Neural cell (in vitro differentiated cells): Measurements from ENCODE around the gene CSK. TPM values are rescaled to one million over a fixed set of nuclear protein-coding genes. Genes with fewer than 3 reads are reported as not detected.

ENCODE experiments used
- H2AFZ ChIP-seq: fragments of 200-600, 300-800 bp; sonication (generic), shearing (Covaris generic); 2 replicates; pipeline ENCODE4 v1.6.0; 2014; ENCODE audit warnings: low read depth, mild to moderate bottlenecking, antibody characterized with exemption, low read length, moderate library complexity
- H3F3A ChIP-seq: fragments of 200-600 bp; shearing (Covaris generic); 2 replicates; pipeline ENCODE4 v1.6.1; 2016; ENCODE audit warnings: mild to moderate bottlenecking, moderate library complexity, mixed read lengths, antibody characterized with exemption, low read length; ENCODE audit not compliant: insufficient read depth, poor library complexity, severe bottlenecking
- H3K27ac ChIP-seq: fragments of 200-600, 300-800 bp; sonication (generic), shearing (Covaris generic); 2 replicates; pipeline ENCODE4 v1.5.1; 2014; ENCODE audit warnings: mild to moderate bottlenecking, low read length, moderate library complexity
- H3K27me3 ChIP-seq: fragments of 300-800, 200-600 bp; sonication (generic), shearing (Covaris generic); 2 replicates; pipeline ENCODE4 v1.6.0; 2014; ENCODE audit warnings: mild to moderate bottlenecking, low read depth, low read length, moderate library complexity; ENCODE audit not compliant: insufficient read depth
- H3K36me3 ChIP-seq: fragments of 300-800, 200-600 bp; sonication (generic), shearing (Covaris generic); 2 replicates; pipeline ENCODE4 v1.5.1; 2014; ENCODE audit warnings: mild to moderate bottlenecking, antibody characterized with exemption, low read length, moderate library complexity; ENCODE audit not compliant: insufficient read depth
- H3K4me2 ChIP-seq: fragments of 300-800, 200-600 bp; sonication (generic), shearing (Covaris generic); 2 replicates; pipeline ENCODE4 v1.6.0; 2014; ENCODE audit warnings: mild to moderate bottlenecking, low read length
- H3K4me3 ChIP-seq: fragments of 300-800, 200-600 bp; sonication (generic), shearing (Covaris generic); 2 replicates; pipeline ENCODE4 v1.5.1; 2014; ENCODE audit warnings: mild to moderate bottlenecking, low read length, moderate library complexity
- H3K79me2 ChIP-seq: fragments of 200-600 bp; shearing (Covaris generic); replicated peaks from 2 replicates; pipeline ENCODE4 v1.6.0; 2014; ENCODE audit warnings: mild to moderate bottlenecking, low read length, moderate library complexity; ENCODE audit not compliant: insufficient read depth
- H3K9ac ChIP-seq: fragments of 300-800, 200-600 bp; sonication (generic), shearing (Covaris generic); 2 replicates; pipeline ENCODE4 v1.6.1; 2016; ENCODE audit warnings: mild to moderate bottlenecking, low read length, mixed read lengths
- H3K9me2 ChIP-seq: fragments of 200-600 bp; shearing (Covaris generic); 2 replicates; pipeline ENCODE4 v1.6.1; 2016; ENCODE audit warnings: mild to moderate bottlenecking, low read length, mixed read lengths; ENCODE audit not compliant: insufficient read depth
- H3K9me3 ChIP-seq: fragments of 200-600, 300-800 bp; sonication (generic), shearing (Covaris generic); 2 replicates; pipeline ENCODE4 v1.6.1; 2016; ENCODE audit warnings: mild to moderate bottlenecking, mixed run types, low read length, moderate library complexity, mixed read lengths
- H4K20me1 ChIP-seq: fragments of 200-600 bp; shearing (Covaris generic); 2 replicates; pipeline ENCODE4 v1.6.1; 2016; ENCODE audit warnings: mild to moderate bottlenecking, mixed run types; ENCODE audit not compliant: insufficient read depth
- CTCF ChIP-seq: fragments of 450-650 bp; IDR thresholded peaks from 2 replicates; pipeline ENCODE4 v1.5.1; 2014; ENCODE audit warnings: antibody characterized with exemption, mild to moderate bottlenecking, moderate library complexity; ENCODE audit not compliant: poor library complexity, severe bottlenecking
- EP300 ChIP-seq: fragments of 450-650 bp; conservative IDR thresholded peaks from 2 replicates; pipeline ENCODE4 v1.6.1; 2014; ENCODE audit warnings: antibody characterized with exemption, mild to moderate bottlenecking, moderate library complexity; ENCODE audit not compliant: poor library complexity, severe bottlenecking
- EZH2 ChIP-seq: fragments of 200-600, 300-800 bp; shearing (Covaris generic), sonication (generic); IDR thresholded peaks from 2 replicates; pipeline ENCODE4 v1.6.1; 2014; ENCODE audit warnings: antibody characterized with exemption, low read length, borderline replicate concordance, mild to moderate bottlenecking; ENCODE audit not compliant: insufficient read depth, poor library complexity, severe bottlenecking
- MXI1 ChIP-seq: fragments of 450-650 bp; conservative IDR thresholded peaks from 2 replicates; pipeline ENCODE4 v1.6.1; 2014; ENCODE audit warnings: antibody characterized with exemption, mild to moderate bottlenecking; ENCODE audit not compliant: poor library complexity, severe bottlenecking
- POLR2AphosphoS5 ChIP-seq: IDR thresholded peaks from 2 replicates; pipeline ENCODE4 v1.6.1; 2012
- RAD21 ChIP-seq: fragments of 450-650 bp; conservative IDR thresholded peaks from 2 replicates; pipeline ENCODE4 v1.6.1; 2014; ENCODE audit warnings: antibody characterized with exemption, mild to moderate bottlenecking, moderate library complexity
- SMC3 ChIP-seq: fragments of 450-650 bp; conservative IDR thresholded peaks from 2 replicates; pipeline ENCODE4 v1.6.1; 2014; ENCODE audit warnings: antibody characterized with exemption, mild to moderate bottlenecking, moderate library complexity; ENCODE audit not compliant: poor library complexity
- TAF1 ChIP-seq: IDR thresholded peaks from 2 replicates; pipeline ENCODE4 v1.6.1; 2012; ENCODE audit warnings: low read depth
- polyA plus RNA-seq: library from polyadenylated mRNA; depleted of rRNA; stranded (reverse); fragments of >200 nt; gene quantifications from 2 replicates; pipeline ENCODE4 v1.2.3, GENCODE V29; 2014
- TF ChIP-seq, protein P1 (sequence below): IDR thresholded peaks from 2 replicates; pipeline ENCODE4 v1.6.1; 2012; ENCODE audit warnings: borderline replicate concordance

Gene CSK
- polyA plus RNA-seq, 1 donor from 2014 or later: 45.5 TPM

DNA sequence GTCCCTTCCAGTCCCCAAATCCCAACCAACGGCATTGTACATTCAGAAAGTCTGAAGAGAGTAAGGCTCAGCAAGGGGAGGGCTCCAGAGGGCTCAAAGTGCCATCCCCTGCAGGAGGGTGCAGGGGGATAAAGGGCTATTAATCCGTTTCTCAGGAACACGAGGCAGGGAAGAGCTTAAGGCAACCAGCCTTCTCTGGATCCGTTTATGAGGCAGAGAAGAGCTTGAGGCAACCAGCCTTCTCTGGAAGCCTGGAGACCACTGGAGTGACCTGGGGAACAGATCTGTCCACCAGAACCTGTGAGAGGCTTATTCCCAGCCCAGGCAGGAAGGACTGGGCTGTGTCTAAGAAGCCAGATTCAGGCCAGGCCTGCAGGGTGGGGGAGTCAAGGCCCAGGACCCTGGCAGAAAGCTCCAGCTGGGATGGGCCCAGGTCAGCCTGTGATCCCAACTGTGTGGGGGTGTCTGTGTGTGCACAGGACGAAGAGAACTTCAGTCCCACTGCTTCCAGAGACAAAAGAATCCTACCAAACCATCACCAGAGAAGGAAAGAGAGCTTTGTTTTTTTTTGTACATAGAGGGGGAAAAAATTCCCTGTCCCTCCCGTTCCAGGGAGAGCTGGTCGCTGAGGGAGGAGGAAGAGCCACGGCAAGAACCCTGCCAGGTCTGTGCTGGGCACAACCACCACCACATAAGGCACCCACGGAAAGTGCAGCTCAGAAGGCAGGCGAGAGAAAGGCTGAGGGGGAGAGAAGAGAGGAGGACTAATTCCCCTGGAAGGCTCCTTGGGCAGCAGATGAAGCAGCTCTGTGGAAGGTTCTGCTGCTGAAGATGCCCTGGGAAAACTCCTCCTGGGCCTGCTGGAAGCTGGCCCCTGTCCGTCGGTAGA is 62.7 kb downstream of the CSK start:
- H3K4me2 ChIP-seq: no peak overlapping the region
- no peaks in the 10 kb centered on the region for H3K9me3 ChIP-seq
- no peaks in the 10 kb centered on the region for H3K27me3 ChIP-seq
- no peak overlapping the region for H3K9ac ChIP-seq
- no peak for TF ChIP-seq EP300
- TF ChIP-seq SMC3: no peak
- TF ChIP-seq MXI1: no peak
- TF ChIP-seq POLR2AphosphoS5: no peak
- TF ChIP-seq, protein P1, sequence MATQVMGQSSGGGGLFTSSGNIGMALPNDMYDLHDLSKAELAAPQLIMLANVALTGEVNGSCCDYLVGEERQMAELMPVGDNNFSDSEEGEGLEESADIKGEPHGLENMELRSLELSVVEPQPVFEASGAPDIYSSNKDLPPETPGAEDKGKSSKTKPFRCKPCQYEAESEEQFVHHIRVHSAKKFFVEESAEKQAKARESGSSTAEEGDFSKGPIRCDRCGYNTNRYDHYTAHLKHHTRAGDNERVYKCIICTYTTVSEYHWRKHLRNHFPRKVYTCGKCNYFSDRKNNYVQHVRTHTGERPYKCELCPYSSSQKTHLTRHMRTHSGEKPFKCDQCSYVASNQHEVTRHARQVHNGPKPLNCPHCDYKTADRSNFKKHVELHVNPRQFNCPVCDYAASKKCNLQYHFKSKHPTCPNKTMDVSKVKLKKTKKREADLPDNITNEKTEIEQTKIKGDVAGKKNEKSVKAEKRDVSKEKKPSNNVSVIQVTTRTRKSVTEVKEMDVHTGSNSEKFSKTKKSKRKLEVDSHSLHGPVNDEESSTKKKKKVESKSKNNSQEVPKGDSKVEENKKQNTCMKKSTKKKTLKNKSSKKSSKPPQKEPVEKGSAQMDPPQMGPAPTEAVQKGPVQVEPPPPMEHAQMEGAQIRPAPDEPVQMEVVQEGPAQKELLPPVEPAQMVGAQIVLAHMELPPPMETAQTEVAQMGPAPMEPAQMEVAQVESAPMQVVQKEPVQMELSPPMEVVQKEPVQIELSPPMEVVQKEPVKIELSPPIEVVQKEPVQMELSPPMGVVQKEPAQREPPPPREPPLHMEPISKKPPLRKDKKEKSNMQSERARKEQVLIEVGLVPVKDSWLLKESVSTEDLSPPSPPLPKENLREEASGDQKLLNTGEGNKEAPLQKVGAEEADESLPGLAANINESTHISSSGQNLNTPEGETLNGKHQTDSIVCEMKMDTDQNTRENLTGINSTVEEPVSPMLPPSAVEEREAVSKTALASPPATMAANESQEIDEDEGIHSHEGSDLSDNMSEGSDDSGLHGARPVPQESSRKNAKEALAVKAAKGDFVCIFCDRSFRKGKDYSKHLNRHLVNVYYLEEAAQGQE: no peak
- no peak for TF ChIP-seq RAD21
- no peak for TF ChIP-seq CTCF
- no peak for TF ChIP-seq EZH2
- no peak for TF ChIP-seq TAF1
- H3K9me2 ChIP-seq: no peaks in the 10 kb centered on the region
- H3K36me3 ChIP-seq: no peaks in the 10 kb centered on the region
- no peaks in the 10 kb centered on the region for H4K20me1 ChIP-seq
- H3F3A ChIP-seq: no peaks in the 10 kb centered on the region
- no peaks in the 10 kb centered on the region for H3K79me2 ChIP-seq
- H2AFZ ChIP-seq: no peak overlapping the region
- H3K4me3 ChIP-seq: no peak overlapping the region
- H3K27ac ChIP-seq: no peak overlapping the region

DNA sequence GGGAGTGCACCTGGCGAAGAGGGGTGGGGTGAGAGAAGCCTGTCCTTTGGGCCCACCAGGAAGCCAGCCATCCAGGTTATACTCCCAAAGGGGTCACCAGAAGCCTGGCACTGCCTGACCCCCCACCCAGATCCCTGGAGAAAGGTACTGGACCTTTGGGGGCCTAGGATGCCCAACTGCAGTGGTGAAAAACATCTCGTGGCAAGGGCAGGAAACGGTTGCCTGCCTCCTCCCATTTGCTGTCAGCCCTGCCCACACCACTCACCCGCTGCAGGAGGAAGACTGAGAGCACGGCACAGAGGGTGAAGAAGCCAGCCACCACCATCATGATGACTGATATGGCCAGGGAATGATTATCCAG is 63.3 kb downstream of the CSK start:
- Histone ChIP-seq H2AFZ (no peak overlapping the region), H3K36me3 (no peaks in the 10 kb centered on the region), H3K27ac (no peak overlapping the region), H3K79me2 (no peaks in the 10 kb centered on the region), H3F3A (no peaks in the 10 kb centered on the region), H4K20me1 (no peaks in the 10 kb centered on the region), H3K9me2 (no peaks in the 10 kb centered on the region), H3K9me3 (no peaks in the 10 kb centered on the region), H3K4me2 (no peak overlapping the region), H3K9ac (no peak overlapping the region), H3K4me3 (no peak overlapping the region), H3K27me3 (no peaks in the 10 kb centered on the region)
- TF ChIP-seq EZH2: no peak
